Stimulated activated CD8-positive, alpha-beta memory T cell treated with anti-CD3 and anti-CD28 coated beads, Interleukin-7, amount 100 ng/mL, for 1 hour (primary cell): Measurements from ENCODE around the gene CCDC141.

Experiments used
- DNase-seq, 2 donors: peaks; one replicate each; pipeline ENCODE4 v3.0.0-alpha.2; 2020; ENCODE audit warnings: low read depth in 2 of 2

CCDC141 gene

DNA sequence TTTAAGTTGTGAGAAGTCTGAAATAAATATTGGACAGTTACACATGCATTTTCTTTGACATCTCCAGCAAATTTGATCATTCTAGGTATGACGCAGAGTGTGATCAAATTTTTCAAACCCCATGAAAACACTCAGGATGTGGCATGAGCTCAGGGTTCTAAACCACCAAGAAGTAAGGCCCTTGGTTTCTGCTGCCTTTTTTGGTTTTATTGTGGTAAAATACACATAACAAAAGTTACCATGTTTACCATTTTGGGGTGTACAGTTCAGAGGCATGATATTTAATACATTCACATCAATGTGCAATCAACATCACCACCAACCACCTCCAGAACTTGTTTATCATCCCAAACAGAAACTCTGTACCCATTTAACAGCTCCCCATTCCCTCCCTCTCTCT lies 178.4 kb downstream of the CCDC141 start:
- DNase-seq = no peak

DNA sequence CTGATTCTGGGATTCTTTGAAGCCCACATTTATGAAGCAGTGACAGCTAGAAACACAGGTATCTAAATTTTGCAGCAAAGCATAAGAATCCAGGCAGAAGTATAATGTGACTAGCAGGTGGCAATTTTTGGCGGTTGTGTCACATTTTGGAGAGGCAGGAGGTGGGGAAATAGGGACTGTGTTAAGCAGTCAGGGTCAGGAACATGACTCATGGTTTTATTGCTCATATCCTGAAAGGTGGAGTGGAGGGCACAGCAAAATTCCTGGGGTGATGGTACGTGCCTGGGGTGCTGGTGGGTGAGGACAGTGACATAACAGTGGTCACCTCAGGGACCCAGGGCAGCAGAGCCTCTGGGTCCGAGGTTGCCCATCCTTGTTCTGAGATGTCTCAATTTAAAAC lies 179.2 kb downstream of the CCDC141 start:
- DNase-seq = no peak

DNA sequence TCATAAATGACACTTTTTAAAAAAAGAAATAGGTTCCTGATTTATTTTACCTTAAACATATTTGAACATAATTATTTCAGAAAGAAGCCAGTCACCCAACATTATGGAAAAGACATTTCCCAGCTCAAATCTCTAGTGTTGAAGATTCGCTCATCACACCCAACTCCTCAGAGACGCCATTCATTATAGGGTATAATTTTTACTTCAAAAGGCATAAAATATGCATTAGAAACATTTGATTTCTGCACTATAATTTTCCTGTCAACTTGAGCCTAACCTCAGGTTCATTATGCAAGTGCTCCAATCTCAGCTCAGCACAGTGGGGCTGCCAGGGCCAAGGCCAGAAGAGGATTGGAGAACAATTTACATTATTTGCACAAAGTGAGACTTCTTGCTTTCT lies 183.9 kb downstream of the CCDC141 start:
- DNase-seq = no peak

DNA sequence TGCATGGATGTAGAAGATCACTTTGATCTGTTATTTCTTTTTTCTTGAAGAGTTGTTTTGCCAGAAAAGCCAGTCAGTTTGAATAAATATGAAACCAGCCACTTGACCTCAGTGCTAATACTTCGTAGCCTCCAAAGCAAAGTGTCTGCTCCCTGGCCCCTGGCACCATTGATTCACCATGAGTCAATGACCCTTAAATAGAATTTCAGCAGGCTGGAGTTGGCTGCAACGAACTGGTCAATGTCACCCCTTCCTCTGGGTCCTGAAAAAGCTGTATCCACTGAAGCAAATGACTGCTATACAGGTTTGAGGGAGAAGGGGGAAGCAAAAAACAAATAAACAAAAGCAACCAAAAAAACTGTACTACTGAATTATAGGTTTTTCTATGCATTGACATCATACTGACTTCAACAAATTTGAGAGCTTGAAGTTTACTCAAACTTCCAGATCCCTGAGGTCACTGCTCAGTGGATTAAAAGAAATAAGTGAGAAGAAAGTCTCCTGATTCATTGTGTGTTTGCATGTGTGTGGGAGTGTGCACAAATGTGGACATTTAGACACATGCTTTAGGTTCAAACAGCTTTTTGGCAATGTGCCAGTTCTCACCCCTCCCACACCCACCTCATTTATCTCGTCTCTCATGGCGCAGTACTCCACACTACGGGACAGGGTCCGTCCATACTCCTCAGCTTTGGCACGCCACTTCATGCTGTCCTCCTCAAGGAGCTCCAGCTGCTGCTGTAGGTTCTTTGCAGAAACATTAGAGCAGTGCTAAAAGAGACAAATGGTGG lies 184.6 kb downstream of the CCDC141 start:
- no peak for DNase-seq

DNA sequence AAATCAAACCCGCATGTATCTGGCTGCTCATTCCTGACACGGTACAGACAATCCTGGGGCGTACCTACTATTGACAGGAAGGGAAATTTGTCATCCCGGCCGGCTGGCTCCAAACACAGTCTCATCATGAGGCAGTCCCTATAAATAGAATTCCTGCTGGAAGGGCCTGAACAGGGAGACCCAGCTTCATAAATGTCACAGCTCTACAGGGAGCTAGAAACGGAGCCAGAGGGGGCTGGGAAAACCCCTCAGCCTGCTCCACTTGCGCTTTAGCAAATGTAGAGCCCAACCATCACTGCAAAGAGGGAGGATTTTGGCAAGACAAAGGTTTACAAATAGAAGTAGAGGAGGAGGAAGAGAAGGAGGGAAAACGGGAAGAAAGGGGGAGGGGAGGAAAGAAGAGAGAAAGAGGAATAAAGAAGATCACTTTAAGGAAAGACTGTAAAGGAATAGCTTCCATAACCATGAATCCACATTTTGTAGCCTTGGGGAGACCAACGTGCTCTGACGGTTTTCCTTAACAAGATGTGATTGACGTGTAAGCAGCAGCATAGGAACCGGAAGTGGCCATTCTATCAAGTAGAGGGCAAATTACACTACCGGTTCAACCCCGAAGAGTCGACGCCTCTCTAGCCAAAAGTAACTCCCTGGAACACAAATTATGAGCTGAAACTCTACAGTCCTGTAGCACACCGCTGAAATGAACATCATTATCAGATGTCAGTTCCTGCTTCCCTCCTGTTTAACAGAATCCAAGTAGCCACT lies 185.9 kb downstream of the CCDC141 start:
- DNase-seq = no peak

DNA sequence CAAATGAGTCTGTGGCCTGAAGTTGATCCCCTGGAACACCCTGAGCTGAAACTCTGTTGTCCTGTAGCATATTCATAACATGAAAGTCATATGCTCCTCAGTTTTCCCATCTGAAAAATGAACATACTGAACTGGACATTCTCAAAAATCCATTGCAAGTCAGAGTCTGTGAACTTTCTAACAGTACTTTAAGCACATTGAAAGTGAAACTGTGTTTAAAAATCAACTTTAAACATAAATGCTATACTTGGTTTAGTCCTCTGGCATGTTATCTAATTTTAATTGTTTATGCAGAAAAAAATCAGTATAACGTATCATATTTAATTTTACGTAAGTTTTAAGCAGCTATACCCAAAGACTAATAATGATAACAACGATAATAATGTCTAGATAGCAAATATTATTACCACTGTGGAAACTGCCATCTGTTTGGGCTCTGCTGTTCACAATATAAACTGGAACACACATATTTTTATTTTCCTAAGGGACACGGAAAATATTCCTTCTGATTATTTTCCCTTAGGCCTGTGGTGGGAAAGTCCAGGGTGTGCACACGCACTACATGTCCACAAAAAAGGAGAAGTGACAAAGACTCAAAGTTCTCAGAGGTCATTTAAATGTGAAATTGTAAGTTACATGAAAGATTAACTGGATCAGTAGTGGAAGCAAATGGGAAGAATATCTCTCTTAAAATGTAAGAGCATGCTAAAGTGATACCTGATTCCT lies 186.6 kb downstream of the CCDC141 start:
- no peak for DNase-seq

DNA sequence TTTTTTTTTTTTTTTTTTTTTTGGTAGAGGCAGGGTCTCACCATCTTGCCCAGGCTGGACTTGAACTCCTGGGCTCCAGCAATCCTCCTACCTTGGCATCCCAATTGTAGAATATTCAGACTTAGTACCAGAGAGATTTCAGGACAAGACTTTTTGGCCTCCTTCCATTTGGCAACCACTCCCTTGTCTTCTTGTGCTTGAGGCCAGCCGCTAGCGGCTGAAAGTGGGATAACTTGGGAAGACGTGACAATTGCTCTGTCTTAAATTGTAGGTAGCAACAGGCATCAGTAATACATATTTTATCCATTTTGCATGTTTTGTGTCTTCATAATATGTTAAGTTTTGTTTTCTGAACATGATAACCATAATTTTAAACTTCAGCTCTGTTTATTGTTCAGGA lies 189.4 kb downstream of the CCDC141 start:
- DNase-seq = no peak

DNA sequence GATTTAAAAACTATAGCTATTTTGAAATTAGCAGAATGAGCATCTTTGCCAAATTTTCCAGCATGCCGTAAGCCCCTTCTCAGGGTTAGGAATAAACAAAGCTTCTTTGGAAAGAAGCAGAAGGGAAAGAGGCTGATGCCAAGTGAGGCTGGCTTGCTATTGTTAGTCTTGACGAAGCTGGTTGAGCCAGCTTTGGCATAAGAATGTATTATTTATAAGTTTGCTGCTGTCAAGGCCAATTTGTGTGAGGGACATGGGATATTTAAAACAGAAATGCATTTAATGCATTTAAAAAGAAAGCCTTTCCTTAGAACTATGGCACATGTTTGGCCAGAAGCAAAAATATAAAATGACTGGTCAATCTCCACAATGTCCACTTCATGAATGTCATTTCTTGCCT lies 190.2 kb downstream of the CCDC141 start:
- no peak for DNase-seq

DNA sequence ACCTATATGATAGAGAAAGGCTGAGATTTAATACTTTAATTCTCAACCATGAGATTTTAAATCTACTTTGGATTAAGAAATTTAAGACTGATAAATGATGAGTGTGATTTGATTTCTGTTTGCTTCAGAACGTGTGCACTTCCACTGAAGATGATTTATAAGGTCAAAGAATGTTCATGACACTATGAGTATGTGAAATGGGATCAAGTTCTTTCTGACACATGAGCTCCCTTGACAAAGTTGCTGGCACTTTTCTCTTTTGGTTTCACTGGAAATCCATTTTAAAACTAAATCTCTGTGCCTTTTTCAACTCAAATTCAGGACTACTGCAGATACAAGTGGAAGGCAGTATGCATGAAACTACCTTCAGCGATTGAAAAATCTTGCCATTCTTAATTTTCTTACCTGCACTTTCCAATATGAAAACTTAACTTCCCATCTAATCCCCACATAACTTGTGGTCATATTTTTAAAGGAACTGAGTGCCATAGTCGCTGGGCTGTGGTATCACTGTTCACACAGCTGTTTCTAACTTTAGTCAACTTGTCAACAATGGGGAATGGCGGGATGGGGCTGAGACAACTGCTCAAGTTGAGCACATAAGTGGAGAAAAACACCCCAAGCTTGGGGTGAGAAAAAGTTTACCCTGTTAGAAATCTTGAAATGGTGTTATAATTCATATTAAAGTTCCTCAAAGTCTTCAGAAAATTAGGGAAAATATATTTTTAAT lies 190.9 kb downstream of the CCDC141 start:
- no peak for DNase-seq

DNA sequence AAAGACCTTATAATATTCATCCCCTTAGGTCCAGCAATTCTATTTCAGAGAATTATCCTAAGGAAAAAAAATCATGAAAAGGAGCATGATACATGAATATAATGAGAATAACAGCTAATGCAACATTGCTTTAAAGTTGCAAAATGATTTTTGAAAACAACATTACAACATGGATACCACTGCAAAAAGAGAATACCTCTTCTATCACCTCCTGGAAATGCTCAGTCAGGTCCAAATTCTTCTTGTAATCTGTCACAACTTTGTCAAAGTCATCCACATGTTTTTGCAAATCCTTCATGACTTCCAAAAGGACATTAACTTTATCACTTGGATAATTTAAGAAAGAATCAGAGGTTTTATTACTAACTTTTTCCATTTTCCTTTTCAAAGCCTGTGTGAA lies 194.8 kb downstream of the CCDC141 start:
- DNase-seq = no peak

DNA sequence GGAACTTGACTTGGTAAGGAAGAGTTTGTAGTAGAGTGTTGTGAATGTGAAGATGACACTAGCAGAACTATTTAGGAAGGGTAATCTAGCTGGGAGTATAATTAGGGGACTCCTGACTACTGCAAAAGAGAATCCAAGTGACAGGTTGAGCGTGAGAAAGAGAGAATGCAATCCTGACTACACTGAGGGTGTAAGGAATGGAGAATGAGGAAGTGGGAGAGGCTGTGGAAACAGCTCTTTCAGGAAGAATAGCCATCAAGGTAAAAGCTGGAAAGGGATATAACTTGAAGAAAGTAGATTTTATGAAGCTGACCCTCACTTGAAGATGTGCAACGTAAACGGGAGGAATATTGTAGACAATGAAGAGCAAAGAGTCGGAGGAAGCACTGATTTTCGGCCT lies 201.6 kb downstream of the CCDC141 start:
- DNase-seq = no peak

DNA sequence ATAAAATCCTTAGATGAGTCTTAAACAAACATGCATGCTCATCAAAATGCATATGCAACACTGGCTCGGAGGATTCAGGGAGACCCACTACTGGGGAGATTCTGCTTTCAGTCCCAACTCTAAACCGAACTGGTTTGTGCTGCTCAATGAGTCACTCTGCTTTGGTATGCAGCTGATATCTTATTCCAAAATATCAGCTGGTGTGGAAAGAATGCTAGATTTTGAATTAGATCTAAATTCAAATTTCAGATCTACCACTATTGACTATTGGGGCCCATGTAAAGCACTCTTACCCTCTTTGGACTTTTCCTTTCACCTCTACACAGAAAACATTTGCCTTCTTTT lies 203.5 kb downstream of the CCDC141 start:
- DNase-seq = no peak

DNA sequence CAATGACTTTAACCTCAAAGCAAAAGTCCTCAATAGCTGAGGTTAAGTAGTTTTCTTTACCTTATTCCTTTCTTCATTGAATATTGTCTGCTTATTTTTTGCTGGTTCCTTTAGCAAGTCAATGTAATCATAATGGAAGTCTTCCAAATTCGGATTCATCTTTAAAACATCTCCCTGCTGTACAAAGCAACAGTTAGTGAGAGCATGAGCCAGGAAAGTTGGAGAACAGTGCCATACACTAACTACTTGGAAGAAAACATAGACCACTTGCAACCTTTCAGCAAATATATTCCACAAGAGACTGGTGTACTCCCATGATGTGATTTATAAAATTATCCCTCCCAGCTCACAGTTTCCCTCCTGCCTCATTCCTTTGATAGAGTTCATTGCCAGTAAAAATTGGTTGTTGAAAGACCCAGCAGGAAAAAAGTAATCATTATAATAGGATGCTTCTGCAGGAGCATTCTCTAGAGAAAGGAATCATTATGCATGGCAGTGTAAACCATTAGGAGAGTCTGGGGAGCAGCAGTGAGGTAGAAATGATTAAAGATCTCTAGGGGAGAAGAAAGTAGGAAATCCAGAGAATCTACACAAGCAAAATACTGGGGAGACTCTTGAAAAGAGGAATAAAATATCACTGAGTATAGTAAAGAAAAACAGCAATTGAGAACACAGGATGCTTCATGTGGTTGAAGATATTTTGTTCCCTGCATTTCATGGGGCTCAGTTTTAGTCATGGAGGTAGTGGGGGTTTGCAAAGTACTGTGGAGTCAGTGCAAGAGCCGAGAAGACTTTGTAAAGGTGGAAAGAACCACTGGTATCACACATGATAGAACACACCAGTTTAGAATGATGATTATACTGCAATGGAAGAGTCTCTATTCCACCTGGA lies 204.1 kb downstream of the CCDC141 start:
- no peak for DNase-seq

DNA sequence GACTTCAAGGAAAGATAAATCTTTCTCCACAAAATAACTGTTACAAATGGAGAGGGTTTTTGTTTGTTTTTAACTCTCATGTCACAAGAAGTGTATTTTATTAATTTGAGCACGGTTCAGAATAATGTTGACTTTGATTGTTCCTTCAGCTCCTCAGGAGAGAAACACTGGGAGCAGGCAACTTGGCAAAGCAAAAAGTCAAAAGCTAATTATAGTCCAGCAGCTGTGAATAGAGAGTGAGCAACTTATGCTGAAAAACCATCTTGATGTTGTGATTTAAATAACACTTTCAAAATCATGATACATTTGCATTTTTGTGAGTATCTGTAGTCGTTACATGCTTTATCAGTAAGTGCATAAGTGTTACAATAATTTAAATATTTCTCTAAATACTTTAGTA lies 205.2 kb downstream of the CCDC141 start:
- DNase-seq = no peak

DNA sequence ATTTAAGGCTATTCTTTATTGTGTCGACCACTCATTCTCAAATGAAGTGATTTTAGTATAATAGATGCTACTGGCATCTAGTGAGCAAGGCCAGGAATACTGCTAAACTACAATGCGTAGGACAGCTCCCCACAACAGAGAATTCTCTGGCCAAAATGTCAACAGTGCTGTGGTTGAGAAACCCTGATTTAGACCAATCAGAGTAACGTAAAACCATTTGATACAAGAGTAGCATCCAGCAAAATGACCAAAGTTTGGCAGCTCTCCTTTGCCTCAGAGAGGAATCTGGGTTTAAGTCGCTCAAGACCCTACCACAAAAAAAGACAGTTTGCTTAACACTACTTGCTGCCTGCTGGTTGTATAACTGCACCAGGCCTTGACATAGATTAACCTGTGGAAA lies 205.7 kb downstream of the CCDC141 start:
- DNase-seq = no peak

DNA sequence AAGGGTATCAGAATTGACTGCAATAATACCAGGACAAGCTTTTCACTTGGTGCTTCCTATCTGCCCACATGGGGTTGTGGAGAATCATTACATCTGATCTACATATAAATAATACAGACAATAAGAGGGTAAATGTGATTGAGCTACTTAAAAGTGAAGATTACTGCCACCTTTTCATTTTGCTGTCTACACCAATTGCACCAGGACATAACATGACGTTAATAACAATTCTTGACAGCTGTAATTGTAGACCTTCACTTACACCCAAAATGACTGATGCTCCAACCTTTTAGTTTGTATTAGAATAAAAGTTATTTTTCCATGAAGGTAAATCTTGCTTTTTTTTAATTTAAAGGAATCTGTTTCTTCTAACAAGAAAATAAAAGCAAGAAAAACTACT lies 206.2 kb downstream of the CCDC141 start:
- DNase-seq = no peak

DNA sequence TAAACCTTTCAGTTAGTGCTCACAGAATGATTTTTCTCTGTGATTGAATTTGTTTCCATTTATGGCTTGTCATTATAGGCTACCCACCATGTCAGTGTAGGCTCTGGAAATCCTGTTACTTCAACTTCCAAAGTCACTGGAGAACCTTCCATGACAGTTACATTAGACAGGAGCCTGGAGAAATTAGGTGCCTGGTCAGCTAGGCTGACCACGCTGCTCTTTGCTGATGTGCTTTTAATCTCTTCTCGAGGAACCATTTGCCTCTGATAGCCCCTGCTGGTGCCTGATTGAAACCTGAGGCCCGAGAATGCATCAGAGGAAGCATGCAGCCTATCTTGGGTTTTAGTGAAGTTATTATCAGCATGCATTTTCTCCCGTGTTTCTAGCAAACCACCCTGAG lies 213.1 kb downstream of the CCDC141 start:
- DNase-seq = no peak

DNA sequence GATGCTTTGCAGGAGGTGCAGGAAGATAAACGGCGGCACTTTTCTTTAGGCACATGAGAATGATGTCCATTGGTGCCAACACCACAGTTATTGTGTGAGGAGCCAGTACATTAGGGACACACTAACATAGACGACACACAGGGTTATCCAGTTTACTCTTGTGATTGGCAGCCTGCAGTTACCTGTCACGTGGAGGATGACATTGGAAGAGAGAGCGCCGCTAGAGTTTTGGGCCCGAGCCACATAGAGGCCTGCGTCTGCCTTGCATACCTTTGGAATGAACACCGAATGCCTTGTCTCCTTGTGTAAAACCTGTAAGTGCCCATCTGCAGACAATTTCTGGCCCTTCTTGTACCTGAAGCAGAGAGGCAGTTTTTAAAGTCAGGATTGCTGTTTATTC lies 215.9 kb downstream of the CCDC141 start:
- DNase-seq = no peak

DNA sequence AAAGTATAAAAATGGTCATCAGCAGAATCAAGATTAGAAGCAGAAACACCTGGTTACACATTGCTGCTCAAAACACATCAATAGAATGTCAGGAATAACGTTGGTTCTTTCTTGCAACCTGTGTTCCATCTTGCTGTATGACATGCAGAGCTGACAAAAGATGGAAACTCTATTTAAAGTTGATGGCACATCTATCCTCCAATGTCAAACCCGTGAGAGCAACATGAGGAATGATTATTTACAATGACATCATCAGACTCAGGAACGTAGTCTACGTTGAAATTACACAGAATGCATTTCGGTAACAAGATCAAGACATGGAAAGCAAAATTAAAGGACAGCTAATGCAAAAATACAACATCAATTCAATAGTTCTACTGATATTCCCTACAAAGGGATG lies 216.6 kb downstream of the CCDC141 start:
- DNase-seq = no peak

DNA sequence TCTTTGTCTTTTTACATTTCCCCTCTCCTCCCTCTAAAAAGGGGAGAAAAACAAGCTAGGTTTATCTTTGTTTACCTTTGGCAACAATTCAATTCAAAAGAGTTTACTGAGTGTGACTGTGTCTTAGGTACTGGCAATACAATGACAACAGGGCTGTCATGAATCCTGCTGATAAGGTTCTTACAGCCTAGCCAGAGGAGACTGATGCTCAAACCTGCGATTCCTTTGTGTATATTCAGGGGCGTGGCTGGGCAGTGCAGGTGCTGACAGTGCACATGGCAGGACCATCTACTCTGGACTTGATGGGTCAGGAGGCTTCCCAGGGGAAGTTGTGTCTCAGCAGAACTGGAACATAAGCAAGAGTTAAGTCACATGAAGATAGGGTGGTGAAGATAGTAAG lies 219.5 kb downstream of the CCDC141 start:
- no peak for DNase-seq

DNA sequence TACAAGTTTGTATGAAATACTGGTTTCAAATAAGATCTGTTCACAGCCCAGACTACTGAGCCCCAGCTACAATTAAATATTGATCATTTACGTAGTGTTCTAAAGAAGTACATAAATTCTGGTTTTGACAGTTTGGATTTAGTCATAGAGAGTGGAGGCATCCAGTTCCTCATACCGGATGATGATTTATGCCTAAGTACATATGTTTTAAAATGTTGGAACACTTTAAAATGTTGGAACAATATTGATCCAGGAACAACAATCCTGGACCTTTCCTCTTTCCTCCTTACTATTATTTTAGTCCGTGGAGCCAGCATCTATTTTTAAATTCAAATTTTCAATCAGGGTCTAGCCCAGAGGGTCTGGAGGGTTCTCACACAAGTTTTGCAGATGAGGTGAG lies 220.0 kb downstream of the CCDC141 start:
- DNase-seq = no peak
